ENCODE results near the gene IRX4. TPM values are rescaled to one million over a fixed set of nuclear protein-coding genes. Genes with fewer than 3 reads are reported as not detected.

The IRX4 gene
- total and polyA plus RNA-seq, 2 of the 4 experiments (the other 2 are of a cell fraction): not detected

GRCh38 chr5:1923341-1923740 is 40.6 kb upstream of the IRX4 start:
- dilution Hi-C loops (cut with HindIII; ENCODE audit: low sequenced_read_pairs, unreplicated experiment): no loop called here
- ChIA-PET CTCF (no interaction called here), POLR2A (ENCODE audit: unreplicated experiment) (no interaction called here)
- TF ChIP-seq POLR2A (IDR thresholded peaks at IDR 0.05; ENCODE audit: low read depth, low read length) (no peak), CEBPB (IDR thresholded peaks at IDR 0.05; ENCODE audit: low read depth, low read length) (no peak), FOS (IDR thresholded peaks at IDR 0.05; ENCODE audit: low read depth, low read length) (no peak), BHLHE40 (IDR thresholded peaks at IDR 0.05; ENCODE audit: low read depth, low read length) (no peak), NFE2L2 (IDR thresholded peaks at IDR 0.05; ENCODE audit: low read depth, low read length) (no peak), CHD1 (IDR thresholded peaks at IDR 0.05; ENCODE audit: low read depth, low read length) (no peak), RFX5 (IDR thresholded peaks at IDR 0.05; ENCODE audit: low read depth, low read length) (no peak), MAZ (IDR thresholded peaks at IDR 0.05; ENCODE audit: borderline replicate concordance, low read depth, low read length) (no peak), SMC3 (IDR thresholded peaks at IDR 0.05; ENCODE audit: low read depth, low read length) (no peak), ELK1 (IDR thresholded peaks at IDR 0.05; ENCODE audit: borderline replicate concordance, low read depth, low read length) (no peak), RAD21 (IDR thresholded peaks at IDR 0.05; ENCODE audit: low read length) (no peak), MAFK (IDR thresholded peaks at IDR 0.05; ENCODE audit: low read depth, low read length) (no peak), MXI1 (IDR thresholded peaks at IDR 0.05; ENCODE audit: borderline replicate concordance, low read depth, low read length) (no peak), RCOR1 (IDR thresholded peaks at IDR 0.05; ENCODE audit: insufficient replicate concordance, low read length) (no peak)
- TF ChIP-seq, protein P1, sequence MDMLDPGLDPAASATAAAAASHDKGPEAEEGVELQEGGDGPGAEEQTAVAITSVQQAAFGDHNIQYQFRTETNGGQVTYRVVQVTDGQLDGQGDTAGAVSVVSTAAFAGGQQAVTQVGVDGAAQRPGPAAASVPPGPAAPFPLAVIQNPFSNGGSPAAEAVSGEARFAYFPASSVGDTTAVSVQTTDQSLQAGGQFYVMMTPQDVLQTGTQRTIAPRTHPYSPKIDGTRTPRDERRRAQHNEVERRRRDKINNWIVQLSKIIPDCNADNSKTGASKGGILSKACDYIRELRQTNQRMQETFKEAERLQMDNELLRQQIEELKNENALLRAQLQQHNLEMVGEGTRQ (IDR thresholded peaks at IDR 0.05; ENCODE audit: low read depth, low read length): no peak
- TF ChIP-seq, protein P2, sequence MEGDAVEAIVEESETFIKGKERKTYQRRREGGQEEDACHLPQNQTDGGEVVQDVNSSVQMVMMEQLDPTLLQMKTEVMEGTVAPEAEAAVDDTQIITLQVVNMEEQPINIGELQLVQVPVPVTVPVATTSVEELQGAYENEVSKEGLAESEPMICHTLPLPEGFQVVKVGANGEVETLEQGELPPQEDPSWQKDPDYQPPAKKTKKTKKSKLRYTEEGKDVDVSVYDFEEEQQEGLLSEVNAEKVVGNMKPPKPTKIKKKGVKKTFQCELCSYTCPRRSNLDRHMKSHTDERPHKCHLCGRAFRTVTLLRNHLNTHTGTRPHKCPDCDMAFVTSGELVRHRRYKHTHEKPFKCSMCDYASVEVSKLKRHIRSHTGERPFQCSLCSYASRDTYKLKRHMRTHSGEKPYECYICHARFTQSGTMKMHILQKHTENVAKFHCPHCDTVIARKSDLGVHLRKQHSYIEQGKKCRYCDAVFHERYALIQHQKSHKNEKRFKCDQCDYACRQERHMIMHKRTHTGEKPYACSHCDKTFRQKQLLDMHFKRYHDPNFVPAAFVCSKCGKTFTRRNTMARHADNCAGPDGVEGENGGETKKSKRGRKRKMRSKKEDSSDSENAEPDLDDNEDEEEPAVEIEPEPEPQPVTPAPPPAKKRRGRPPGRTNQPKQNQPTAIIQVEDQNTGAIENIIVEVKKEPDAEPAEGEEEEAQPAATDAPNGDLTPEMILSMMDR (conservative IDR thresholded peaks at IDR 0.05; ENCODE audit: low read depth, low read length): no peak
- H4K5ac ChIP-seq (ENCODE audit: low read depth, low read length): no peak overlapping the region
- H4K91ac ChIP-seq (ENCODE audit: insufficient read depth, low read depth, low read length): no peak overlapping the region
- ATAC-seq (ENCODE audit: low read depth) (no peak), DNase-seq (no peak)
- no peak overlapping the region for H2AK5ac ChIP-seq (ENCODE audit: low read depth, low read length)
- BruUV-seq (replicated peaks): no TSS peak
- no peak overlapping the region for H3K56ac ChIP-seq (ENCODE audit: extremely low read depth, insufficient read depth, low read length)
- H3K18ac ChIP-seq (ENCODE audit: low read depth, low read length): no peak overlapping the region
- H3K9me1 ChIP-seq (ENCODE audit: insufficient read depth, low read length): no peaks in the 10 kb centered on the region
- H3K36me3 ChIP-seq (ENCODE audit: control insufficient read depth, insufficient read depth, low read length): no peaks in the 10 kb centered on the region
- no peaks in the 10 kb centered on the region for H3K4me1 ChIP-seq (ENCODE audit: control insufficient read depth, insufficient read depth, low read length)
- no peak overlapping the region for H2BK15ac ChIP-seq (ENCODE audit: low read depth, low read length)
- H3K9me3 ChIP-seq (ENCODE audit: control insufficient read depth, insufficient read depth, low read length): no peaks in the 10 kb centered on the region
- no peak overlapping the region for H2BK20ac ChIP-seq (ENCODE audit: low read depth, low read length)
- intact Hi-C loops (cut with micrococcal nuclease): no loop called here
- in situ Hi-C loops (cut with MboI; ENCODE audit: low sequenced_read_pairs): no loop called here
- no peak overlapping the region for H2AFZ ChIP-seq (replicated peaks; ENCODE audit: low read length, poor library complexity)
- H3K79me1 ChIP-seq (ENCODE audit: low read depth in 1 of 2, low read length in 2 of 2): no peaks in the 10 kb centered on the region
- no peak overlapping the region for H3K4ac ChIP-seq (ENCODE audit: low read depth, low read length)
- 74% methylated on average over 9 of the region's 15 CpGs; no CpG with 5 or more reads in 1 of the 2 experiments for WGBS, 2 experiments (ENCODE audit: extremely low coverage in 2 of 2, insufficient read length in 1 of 2)
- H2AK9ac ChIP-seq (replicated peaks; ENCODE audit: low read depth, low read length, poor library complexity): no peak overlapping the region
- H3K4me3 ChIP-seq (ENCODE audit: insufficient read depth, low read depth, low read length): no peak overlapping the region
- no peak overlapping the region for H3K23ac ChIP-seq (ENCODE audit: low read depth, low read length)
- H3K27ac ChIP-seq (ENCODE audit: insufficient read depth, low read length): no peak overlapping the region
- H3K27me3 ChIP-seq (ENCODE audit: control insufficient read depth, insufficient read depth, low read length): no peaks in the 10 kb centered on the region
- no peak overlapping the region for H3K9ac ChIP-seq (ENCODE audit: low read depth, low read length)
- no peak overlapping the region for H3K14ac ChIP-seq (replicated peaks; ENCODE audit: low read depth, low read length)
- H2BK5ac ChIP-seq (ENCODE audit: low read depth, low read length, poor library complexity, severe bottlenecking): no peak overlapping the region
- H3K4me2 ChIP-seq (ENCODE audit: low read depth, low read length): no peak overlapping the region
- H4K8ac ChIP-seq (ENCODE audit: low read depth in 2 of 2, low read length in 2 of 2): no peak overlapping the region
- H4K20me1 ChIP-seq (ENCODE audit: insufficient read depth, low read length): no peaks in the 10 kb centered on the region
- no peak overlapping the region for H2BK120ac ChIP-seq (ENCODE audit: low read depth, low read length)
